ENCODE data around the gene NTM.

NTM gene

GRCh38 chr11:132134322-132134721 is 763.9 kb downstream of the NTM start:
- no peak for TF ChIP-seq CTCF (IDR thresholded peaks at IDR 0.05; ENCODE audit: borderline replicate concordance, insufficient read depth, low read depth, low read length)
- no peak overlapping the region for H3K4me3 ChIP-seq (ENCODE audit: low read depth, low read length)

- no peak for TF ChIP-seq CTCF (IDR thresholded peaks at IDR 0.05; ENCODE audit: borderline replicate concordance, insufficient read depth, low read depth, low read length)
- H3K4me3 ChIP-seq (ENCODE audit: low read depth, low read length): no peak overlapping the region
Measured at GRCh38 chr11:132137289-132137980, 767.0 kb downstream of the NTM start.

GRCh38 chr11:132137981-132138313 is 767.5 kb downstream of the NTM start:
- TF ChIP-seq CTCF (IDR thresholded peaks at IDR 0.05; ENCODE audit: borderline replicate concordance, insufficient read depth, low read depth, low read length): no peak
- no peak overlapping the region for H3K4me3 ChIP-seq (ENCODE audit: low read depth, low read length)

- no peak for TF ChIP-seq CTCF (IDR thresholded peaks at IDR 0.05; ENCODE audit: borderline replicate concordance, insufficient read depth, low read depth, low read length)
- H3K4me3 ChIP-seq (ENCODE audit: low read depth, low read length): no peak overlapping the region
Measured at GRCh38 chr11:132139181-132139580, 768.8 kb downstream of the NTM start.

- no peak overlapping the region for H3K4me3 ChIP-seq (ENCODE audit: low read depth, low read length)
- TF ChIP-seq CTCF (IDR thresholded peaks at IDR 0.05; ENCODE audit: borderline replicate concordance, insufficient read depth, low read depth, low read length): peak; percentile 49
Measured at GRCh38 chr11:132140056-132140455, 769.6 kb downstream of the NTM start.

GRCh38 chr11:132142121-132142520 is 771.7 kb downstream of the NTM start:
- H3K4me3 ChIP-seq (ENCODE audit: low read depth, low read length): no peak overlapping the region
- no peak for TF ChIP-seq CTCF (IDR thresholded peaks at IDR 0.05; ENCODE audit: borderline replicate concordance, insufficient read depth, low read depth, low read length)

GRCh38 chr11:132142554-132142953 is 772.1 kb downstream of the NTM start:
- no peak for TF ChIP-seq CTCF (IDR thresholded peaks at IDR 0.05; ENCODE audit: borderline replicate concordance, insufficient read depth, low read depth, low read length)

More at GRCh38 chr11:132142554-132142953, 772.1 kb downstream of the NTM start:
- no peak overlapping the region for H3K4me3 ChIP-seq (ENCODE audit: low read depth, low read length)

Measured in GM12875 (cell line).